Upper lobe of left lung (tissue), 6 donors: ENCODE data around the gene MRPL52. TPM values are rescaled to one million over a fixed set of nuclear protein-coding genes. Genes with fewer than 3 reads are reported as not detected.

ENCODE experiments used
- ATAC-seq, 2 donors: fragments of 200-7000 bp; cut with Tn5 transposase; one replicate each; pipeline ENCODE4 v1.9.1; 2022; ENCODE audit warnings: mild to moderate bottlenecking in 2 of 2, moderate library complexity in 2 of 2; ENCODE audit not compliant: low FRiP score in 2 of 2
- DNase-seq, 2 donors: peaks; one replicate each; pipeline ENCODE4 v3.0.0-alpha.2; 2019 to 2020
- H3K27ac ChIP-seq, 4 donors: fragments of 200-600 bp; sonication (generic); one replicate each; pipeline ENCODE4 v1.5.1; 2016 to 2019
- H3K27me3 ChIP-seq, 4 donors: fragments of 200-600 bp; sonication (generic); one replicate each; pipeline ENCODE4 v1.5.1; 2017 to 2019
- H3K36me3 ChIP-seq, 4 donors: fragments of 200-600 bp; sonication (generic); one replicate each; pipeline ENCODE4 v1.5.1; 2016 to 2019
- H3K4me1 ChIP-seq, 4 donors: fragments of 200-600 bp; sonication (generic); one replicate each; pipeline ENCODE4 v1.5.1; 2018 to 2019
- H3K4me3 ChIP-seq, 4 donors: fragments of 200-600 bp; sonication (generic); one replicate each; pipeline ENCODE4 v1.5.1; 2017 to 2019; ENCODE audit warnings: mild to moderate bottlenecking in 2 of 4, moderate library complexity in 1 of 4
- H3K9me3 ChIP-seq, 4 donors: fragments of 200-600 bp; sonication (generic); one replicate each; pipeline ENCODE4 v1.5.1; 2018 to 2019
- EP300 ChIP-seq, 4 donors: sonication (generic); formaldehyde crosslinking; IDR thresholded peaks; one replicate each; pipeline ENCODE4 v1.5.1; 2017; ENCODE audit warnings: antibody characterized with exemption in 4 of 4, control low read depth in 2 of 4
- POLR2A ChIP-seq, 4 donors: fragments of 450-650 bp; IDR thresholded peaks; one replicate each; pipeline ENCODE4 v1.5.1; 2016 to 2017; ENCODE audit warnings: antibody characterized with exemption in 4 of 4, mild to moderate bottlenecking in 2 of 4
- POLR2AphosphoS5 ChIP-seq, 2 donors: sonication (generic); formaldehyde crosslinking; IDR thresholded peaks; one replicate each; pipeline ENCODE4 v1.5.1; 2017; ENCODE audit warnings: antibody characterized with exemption in 2 of 2
- WGBS, 2 donors: methylation state at CpG; one replicate each; pipeline ENCODE4 v1.1.5; 2017 to 2018; 5-methylcytosine and 5-hydroxymethylcytosine counted together
- small RNA-seq, 4 donors: library from RNA; depleted of rRNA; stranded (forward); fragments of <200 nt; gene quantifications; one replicate each; pipeline ENCODE3, GENCODE V24; 2016
- total RNA-seq, 6 donors: library from RNA; depleted of rRNA in 4 of 6; stranded (reverse); fragments of >200 nt in 4 of 6; gene quantifications; one replicate each; pipeline versions ENCODE4 v1.1.0 to v1.2.1, GENCODE V29; 2016 to 2021
- TF ChIP-seq, protein P1 (sequence below), 6 experiments: fragments of 450-650 bp in 4 of 6; fragments of 200-600 bp in 2 of 6; sonication (generic) in 2 of 6; IDR thresholded peaks; one replicate each; pipeline ENCODE4 v1.5.1; 2016 to 2019; ENCODE audit warnings: antibody characterized with exemption in 6 of 6
- donor health status: DM: no; HTN: no; CAD: no; lungs with moderate emphysema.
- donor health status: DM: no; HTN: yes; CAD: no; lungs with severe emphysema.

MRPL52 gene
- total RNA-seq, 6 donors from 2014 or later: 9.4 to 88.2 (median 34.1) TPM

DNA sequence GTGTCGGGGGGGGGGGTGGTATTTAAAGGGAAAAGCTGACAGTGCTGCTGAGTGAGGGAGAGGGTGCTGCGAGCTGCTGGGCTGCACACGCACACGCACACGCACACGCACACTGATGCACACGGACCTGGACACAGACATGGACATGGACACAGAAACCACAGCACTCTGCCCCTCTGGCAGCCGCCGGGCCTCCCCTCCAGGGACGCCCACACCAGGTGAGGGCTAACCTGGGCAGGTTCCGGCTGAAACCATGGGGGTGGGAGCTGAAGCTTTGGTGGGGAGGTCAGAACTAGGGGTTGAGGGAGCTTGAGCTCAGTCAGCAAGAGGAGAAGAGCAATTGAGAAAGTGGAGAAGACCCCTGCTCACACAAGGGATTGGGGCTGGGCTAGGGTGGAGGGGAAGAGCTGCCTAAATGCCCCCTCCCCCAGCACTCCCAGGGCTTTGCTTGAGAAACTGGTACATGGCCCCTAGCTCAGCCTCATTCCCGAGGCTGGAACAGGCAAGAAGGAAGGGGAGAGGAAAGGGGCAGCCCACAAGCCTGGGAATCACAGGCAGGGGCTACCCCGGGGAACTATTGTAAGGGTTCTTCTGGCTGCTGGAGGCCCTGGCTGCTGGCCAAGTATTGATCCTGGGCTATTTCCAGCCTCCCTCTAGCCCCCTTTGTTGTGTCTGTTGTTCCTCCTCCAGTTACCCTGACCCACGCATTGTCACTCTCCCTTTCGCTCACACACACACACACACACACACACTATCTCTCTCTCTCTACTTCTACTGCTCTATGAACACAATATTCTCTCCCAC is 53.7 kb downstream of the MRPL52 start, which contains the start of gene REM2:
Gene REM2 (plus strand): TSS at position 50 of the 804 bp plus-strand sequence. CDS start 66 bp downstream, at position 116.
- H3K36me3 ChIP-seq: peaks cover under 1 to 12% (median 3%) of the 10 kb centered on the region in 4 donors
- H3K9me3 ChIP-seq: no peaks in the 10 kb centered on the region
- no peak within 1 kb of the TSS for H3K4me3 ChIP-seq
- ATAC-seq (no peak), DNase-seq (no peak)
- TF ChIP-seq POLR2AphosphoS5 (IDR thresholded peaks at IDR 0.05) (no peak), EP300 (IDR thresholded peaks at IDR 0.05) (no peak), POLR2A (IDR thresholded peaks at IDR 0.05) (no peak)
- TF ChIP-seq, protein P1, sequence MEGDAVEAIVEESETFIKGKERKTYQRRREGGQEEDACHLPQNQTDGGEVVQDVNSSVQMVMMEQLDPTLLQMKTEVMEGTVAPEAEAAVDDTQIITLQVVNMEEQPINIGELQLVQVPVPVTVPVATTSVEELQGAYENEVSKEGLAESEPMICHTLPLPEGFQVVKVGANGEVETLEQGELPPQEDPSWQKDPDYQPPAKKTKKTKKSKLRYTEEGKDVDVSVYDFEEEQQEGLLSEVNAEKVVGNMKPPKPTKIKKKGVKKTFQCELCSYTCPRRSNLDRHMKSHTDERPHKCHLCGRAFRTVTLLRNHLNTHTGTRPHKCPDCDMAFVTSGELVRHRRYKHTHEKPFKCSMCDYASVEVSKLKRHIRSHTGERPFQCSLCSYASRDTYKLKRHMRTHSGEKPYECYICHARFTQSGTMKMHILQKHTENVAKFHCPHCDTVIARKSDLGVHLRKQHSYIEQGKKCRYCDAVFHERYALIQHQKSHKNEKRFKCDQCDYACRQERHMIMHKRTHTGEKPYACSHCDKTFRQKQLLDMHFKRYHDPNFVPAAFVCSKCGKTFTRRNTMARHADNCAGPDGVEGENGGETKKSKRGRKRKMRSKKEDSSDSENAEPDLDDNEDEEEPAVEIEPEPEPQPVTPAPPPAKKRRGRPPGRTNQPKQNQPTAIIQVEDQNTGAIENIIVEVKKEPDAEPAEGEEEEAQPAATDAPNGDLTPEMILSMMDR (IDR thresholded peaks at IDR 0.05): no peak
- WGBS, 2 donors: 44 to 52% methylated on average over 11 to 14 of the region's 15 CpGs
- H3K4me1 ChIP-seq: peaks cover 16 to 39% (median 34%) of the 10 kb centered on the region in 4 donors
- no peak within 1 kb of the TSS for H3K27ac ChIP-seq
- no peaks in the 10 kb centered on the region for H3K27me3 ChIP-seq

DNA sequence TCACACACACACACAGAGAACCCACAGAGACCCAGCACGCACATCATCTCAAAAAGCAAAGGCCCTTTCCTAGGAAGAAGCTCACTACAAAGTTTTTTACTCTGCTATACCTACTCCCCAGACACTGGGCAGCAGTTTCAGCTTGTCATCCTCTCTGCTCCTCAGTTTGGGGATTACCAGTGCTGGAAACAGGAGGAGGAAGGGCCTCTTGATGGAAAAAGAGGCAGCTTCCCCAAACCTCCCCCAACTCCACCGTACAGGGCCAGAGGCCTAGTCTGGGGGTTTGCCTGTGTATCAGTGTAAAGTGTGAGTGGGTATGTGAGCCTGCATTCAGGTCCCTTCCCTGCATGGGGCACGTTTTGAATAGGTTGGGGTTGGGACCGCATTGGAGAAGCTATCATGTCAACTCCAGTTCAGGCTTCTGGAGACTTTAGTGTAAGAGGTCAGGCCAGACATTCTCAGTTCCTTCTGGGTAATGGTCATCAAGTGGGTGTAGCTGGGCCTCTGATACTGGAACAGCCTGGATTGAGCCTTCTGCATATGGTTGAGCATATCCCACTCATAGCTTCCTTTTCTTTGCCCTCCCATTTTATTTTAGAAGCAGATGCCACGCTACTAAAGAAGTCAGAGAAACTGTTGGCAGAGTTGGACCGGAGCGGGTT is 54.5 kb downstream of the MRPL52 start:
- Histone ChIP-seq H3K9me3 (no peaks in the 10 kb centered on the region), H3K27me3 (no peaks in the 10 kb centered on the region), H3K4me3 (no peak overlapping the region), H3K4me1 (peaks cover 16 to 39% (median 35%) of the 10 kb centered on the region in 4 donors), H3K36me3 (peaks cover 0 to 4% (median 0%) of the 10 kb centered on the region in 4 donors), H3K27ac (no peak overlapping the region)
- ATAC-seq: no peak
- TF ChIP-seq POLR2AphosphoS5 (IDR thresholded peaks at IDR 0.05): no peak
- TF ChIP-seq, protein P1 (IDR thresholded peaks at IDR 0.05): no peak
- WGBS, 2 donors: 79 to 84% methylated on average over 7 of the region's 7 CpGs
- DNase-seq: no peak

Small RNA genes within 50 kb of the gene (small RNA-seq; reads per million reads assigned to genes)
- 0 reads per million in 4 donors for gene RF00019

Other genes starting within 250 kb of the MRPL52 start
- gene DAD1, start 240.7 kb upstream of the MRPL52 start, total RNA-seq: 100 to 1,000 TPM in 4 of 6 donors, 10 to 100 TPM in 1, 1 to 10 TPM in 1; 8.4 to 188 (median 134) TPM
- 10 to 100 TPM; 20.1 to 31.3 (median 26.1) TPM for gene ABHD4, start 231.6 kb upstream of the MRPL52 start, total RNA-seq
- under 1 TPM in 1 of 6 donors, not detected in 5; 0.30 TPM for gene OR6J1, start 185.5 kb upstream of the MRPL52 start, total RNA-seq
- 100 to 1,000 TPM in 1 of 6 donors, 10 to 100 TPM in 5; 54.9 to 137 (median 79.2) TPM for gene OXA1L, start 63.2 kb upstream of the MRPL52 start, total RNA-seq
- gene SLC7A7, start 14.5 kb upstream of the MRPL52 start, total RNA-seq: 100 to 1,000 TPM in 2 of 6 donors, 10 to 100 TPM in 4; 55.0 to 120 (median 99.1) TPM
- gene MMP14, start 6.7 kb downstream of the MRPL52 start, total RNA-seq: 100 to 1,000 TPM in 3 of 6 donors, 10 to 100 TPM in 3; 53.4 to 157 (median 104) TPM
- 100 to 1,000 TPM in 5 of 6 donors, 10 to 100 TPM in 1; 90.2 to 169 (median 149) TPM for gene LRP10, start 41.9 kb downstream of the MRPL52 start, total RNA-seq
- gene REM2, start 53.3 kb downstream of the MRPL52 start, total RNA-seq: 1 to 10 TPM; 1.0 to 6.3 (median 1.2) TPM
- 10 to 100 TPM; 63.3 to 96.8 (median 91.9) TPM for gene RBM23, start 89.3 kb downstream of the MRPL52 start, total RNA-seq
- gene PRMT5, start 99.5 kb downstream of the MRPL52 start, total RNA-seq: 10 to 100 TPM; 21.4 to 51.3 (median 39.2) TPM
- 100 to 1,000 TPM in 2 of 6 donors, 10 to 100 TPM in 4; 44.3 to 137 (median 78.9) TPM for gene HAUS4, start 127.2 kb downstream of the MRPL52 start, total RNA-seq
- 10 to 100 TPM; 34.4 to 50.3 (median 39.5) TPM for gene AJUBA, start 152.7 kb downstream of the MRPL52 start, total RNA-seq
- 10 to 100 TPM in 4 of 6 donors, 1 to 10 TPM in 2; 7.1 to 12.9 (median 11.4) TPM for gene C14orf93, start 180.3 kb downstream of the MRPL52 start, total RNA-seq
- gene PSMB5, start 205.0 kb downstream of the MRPL52 start, total RNA-seq: 100 to 1,000 TPM in 2 of 6 donors, 10 to 100 TPM in 4; 58.7 to 147 (median 86.1) TPM
- not detected for gene PSMB11, start 212.3 kb downstream of the MRPL52 start, total RNA-seq
- gene CDH24, start 227.6 kb downstream of the MRPL52 start, total RNA-seq: 1 to 10 TPM; 2.0 to 8.0 (median 4.2) TPM